HL-60 (cell line): Measurements from ENCODE around the gene TOGARAM1.

Experiments
- DNase-seq, 2 experiments: peaks; one replicate each; pipeline ENCODE4 v3.0.0-alpha.2; 2010 to 2020; ENCODE audit warnings: low read depth in 1 of 2, low spot score in 1 of 2
- H3K27ac ChIP-seq: fragments of 250-450 bp; sonication (Bioruptor Pico); replicated peaks from 2 replicates; pipeline ENCODE4 v1.5.1; 2020; ENCODE audit warnings: mild to moderate bottlenecking, moderate library complexity
- H3K27me3 ChIP-seq: fragments of 250-450 bp; sonication (Bioruptor Pico); 2 replicates; pipeline ENCODE4 v1.5.1; 2021; ENCODE audit warnings: mild to moderate bottlenecking, moderate library complexity; ENCODE audit not compliant: insufficient read depth, poor library complexity, severe bottlenecking
- H3K4me3 ChIP-seq: replicated peaks from 2 replicates; pipeline ENCODE4 v1.5.1; 2011; ENCODE audit warnings: mild to moderate bottlenecking, control low read depth, low read length; ENCODE audit not compliant: insufficient read depth
- CTCF ChIP-seq: IDR thresholded peaks from one replicate; pipeline ENCODE4 v1.5.1; 2011; ENCODE audit warnings: low read length, control low read depth, inconsistent platforms; ENCODE audit not compliant: insufficient read depth
- GABPA ChIP-seq: IDR thresholded peaks from 2 replicates; pipeline ENCODE4 v1.6.1; 2012; ENCODE audit warnings: low read depth
- POLR2AphosphoS5 ChIP-seq: IDR thresholded peaks from 2 replicates; pipeline ENCODE4 v1.6.1; 2012; ENCODE audit warnings: low read depth
- REST ChIP-seq: IDR thresholded peaks from 2 replicates; pipeline ENCODE4 v1.6.1; 2012; ENCODE audit warnings: low read depth; ENCODE audit not compliant: insufficient replicate concordance
- SPI1 ChIP-seq: IDR thresholded peaks from 2 replicates; pipeline ENCODE4 v1.6.1; 2012; ENCODE audit warnings: low read depth, mild to moderate bottlenecking, borderline replicate concordance

The TOGARAM1 gene

GRCh38 chr14:45096218-45096617, 134.2 kb downstream of the TOGARAM1 start:
- TF ChIP-seq REST (no peak), SPI1 (no peak), POLR2AphosphoS5 (no peak), CTCF (no peak), GABPA (no peak)

GRCh38 chr14:45103806-45104205, 141.8 kb downstream of the TOGARAM1 start:
- no peak overlapping the region for H3K4me3 ChIP-seq
- DNase-seq, result no peak
- TF ChIP-seq SPI1 (no peak), POLR2AphosphoS5 (no peak), CTCF (no peak), REST (no peak), GABPA (no peak)

More at GRCh38 chr14:45096218-45096617, 134.2 kb downstream of the TOGARAM1 start:
- no peak overlapping the region for H3K4me3 ChIP-seq
- no peaks in the 10 kb centered on the region for H3K27me3 ChIP-seq
- H3K27ac ChIP-seq, result no peak overlapping the region
- no peak for DNase-seq

GRCh38 chr14:45104561-45104960, 142.6 kb downstream of the TOGARAM1 start:
- no peak for DNase-seq
- H3K4me3 ChIP-seq, result no peak overlapping the region
- H3K27me3 ChIP-seq, result no peaks in the 10 kb centered on the region
- no peak overlapping the region for H3K27ac ChIP-seq
- TF ChIP-seq REST, result no peak

More at GRCh38 chr14:45103806-45104205, 141.8 kb downstream of the TOGARAM1 start:
- Histone ChIP-seq H3K27ac (no peak overlapping the region), H3K27me3 (no peaks in the 10 kb centered on the region)
